ENCODE measurements around the gene LRMDA.

Gene LRMDA

DNA sequence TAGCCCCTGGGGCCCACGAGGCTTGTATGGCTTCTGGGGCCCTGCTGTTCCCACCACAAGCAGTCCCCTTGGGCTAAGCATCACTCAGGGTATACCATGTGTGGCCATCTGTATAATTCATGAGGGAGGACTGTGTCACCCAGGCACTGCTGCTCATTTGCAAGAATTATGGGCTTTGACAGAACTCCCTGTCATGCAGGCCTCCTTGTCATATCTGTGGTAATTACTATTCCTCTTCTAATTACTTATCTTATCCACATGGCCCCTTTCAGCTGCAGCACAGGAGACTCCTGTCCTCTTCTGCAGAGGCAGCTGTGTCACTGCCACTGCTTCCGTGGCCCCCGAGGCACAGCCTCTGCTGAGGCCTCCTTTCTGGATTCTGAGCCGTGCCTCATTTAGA is 46.3 kb downstream of the LRMDA start:
- DNase-seq, result no peak

DNA sequence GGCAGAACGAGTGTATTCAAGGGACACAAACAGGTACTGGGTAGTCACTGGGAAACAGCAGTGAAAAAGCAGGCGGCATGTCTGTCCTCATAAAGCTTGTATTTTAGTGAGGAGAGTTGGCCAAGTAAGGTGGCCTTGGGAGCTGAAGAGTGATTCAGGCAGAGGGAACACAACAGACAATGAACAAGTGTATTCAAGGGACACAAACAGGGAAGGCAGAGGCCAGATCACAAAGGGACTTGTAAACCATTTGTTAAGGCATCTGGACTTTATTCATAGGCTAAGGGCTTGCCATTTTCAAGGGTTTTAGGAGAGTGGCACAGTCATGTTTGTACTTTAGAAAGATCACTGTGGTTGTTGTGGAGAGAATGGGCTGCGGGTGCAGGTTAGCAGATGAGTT is 49.0 kb downstream of the LRMDA start:
- DNase-seq, result no peak

DNA sequence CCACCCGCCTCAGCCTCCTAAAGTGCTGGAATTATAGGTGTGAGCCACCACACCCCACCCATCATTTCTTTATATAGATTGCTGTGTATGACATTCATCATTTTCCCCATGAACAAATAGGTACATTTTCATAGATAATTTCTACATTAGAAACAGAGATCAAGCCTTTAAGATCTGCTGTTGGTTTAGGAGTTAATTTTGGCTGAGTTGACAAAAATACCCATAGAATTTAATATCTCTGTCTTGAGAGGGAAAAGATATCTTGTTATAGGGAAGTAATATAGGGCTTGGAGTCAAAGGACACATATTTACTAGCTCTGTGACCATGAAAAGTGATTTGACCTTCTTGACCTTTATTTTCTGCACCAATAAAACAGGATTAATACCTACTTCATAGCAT is 51.8 kb downstream of the LRMDA start:
- DNase-seq, result no peak

DNA sequence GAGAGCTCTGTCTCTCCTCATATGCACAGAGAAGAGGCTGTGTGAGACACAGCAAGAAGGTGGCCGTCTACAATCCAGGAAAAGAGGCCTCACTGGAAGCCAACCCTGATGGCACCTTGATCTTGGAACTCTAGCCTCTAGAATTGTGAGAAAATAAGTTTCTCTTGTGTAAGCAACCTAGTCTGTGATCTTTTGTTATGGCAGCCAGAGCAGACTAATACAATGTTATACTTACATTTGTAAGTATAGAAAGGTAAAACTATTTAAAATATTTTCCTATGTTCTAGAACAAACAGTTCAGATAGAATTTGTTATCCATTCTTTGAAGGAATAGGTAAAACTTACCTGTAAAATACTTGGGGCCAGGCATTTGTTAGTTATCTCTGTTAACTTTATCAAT is 53.3 kb downstream of the LRMDA start:
- no peak for DNase-seq

DNA sequence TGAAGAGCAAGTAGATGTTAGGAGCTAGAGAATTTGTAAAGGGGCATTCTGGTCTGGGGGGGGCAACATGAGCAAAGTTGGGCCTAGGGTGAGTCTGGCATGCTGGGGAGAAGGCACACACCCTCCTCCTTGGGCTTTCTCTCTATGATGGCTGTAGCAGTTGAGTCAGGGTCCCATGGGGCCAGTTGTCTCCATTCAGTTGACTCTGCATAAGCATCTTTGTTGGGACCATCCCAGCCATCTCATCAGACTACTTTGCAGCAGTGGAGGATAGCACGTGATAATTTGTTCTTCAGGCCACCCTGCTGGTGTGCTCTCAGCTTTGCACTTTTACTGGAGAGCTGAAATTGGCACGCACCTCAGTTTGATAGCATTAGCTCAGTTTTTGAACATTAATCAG is 55.2 kb downstream of the LRMDA start:
- DNase-seq, result no peak

DNA sequence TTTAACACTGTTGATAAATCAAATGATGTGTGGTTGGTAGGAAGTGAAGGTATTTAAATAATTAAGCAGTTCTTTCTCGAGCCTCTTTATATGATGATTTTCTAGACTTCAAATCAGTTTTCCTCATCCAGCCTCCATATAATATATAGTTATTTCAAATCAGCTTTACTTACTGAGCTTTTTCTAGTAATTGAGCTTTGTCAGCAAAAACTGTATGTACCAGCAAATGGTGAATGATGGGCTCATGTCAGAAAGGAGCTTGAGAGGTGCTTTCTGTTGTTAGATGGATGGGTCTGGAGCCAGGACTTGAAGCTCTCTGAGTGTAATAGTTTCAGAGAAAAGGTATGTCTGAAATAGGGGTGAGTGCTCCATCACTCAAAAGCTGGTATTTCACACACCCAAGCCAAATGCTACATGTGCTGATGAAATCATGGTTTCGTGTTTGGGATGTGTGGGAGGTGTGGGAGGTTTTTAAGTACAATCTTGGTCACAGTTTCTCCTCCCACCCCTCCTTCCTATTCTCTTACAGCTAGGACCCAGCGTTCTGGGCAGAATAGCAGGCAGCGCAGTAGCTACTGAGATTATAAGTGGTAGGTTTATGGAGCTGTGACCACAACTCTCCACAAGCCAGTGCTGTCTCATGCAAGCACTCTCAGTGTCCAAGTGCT is 55.8 kb downstream of the LRMDA start:
- DNase-seq, result no peak

DNA sequence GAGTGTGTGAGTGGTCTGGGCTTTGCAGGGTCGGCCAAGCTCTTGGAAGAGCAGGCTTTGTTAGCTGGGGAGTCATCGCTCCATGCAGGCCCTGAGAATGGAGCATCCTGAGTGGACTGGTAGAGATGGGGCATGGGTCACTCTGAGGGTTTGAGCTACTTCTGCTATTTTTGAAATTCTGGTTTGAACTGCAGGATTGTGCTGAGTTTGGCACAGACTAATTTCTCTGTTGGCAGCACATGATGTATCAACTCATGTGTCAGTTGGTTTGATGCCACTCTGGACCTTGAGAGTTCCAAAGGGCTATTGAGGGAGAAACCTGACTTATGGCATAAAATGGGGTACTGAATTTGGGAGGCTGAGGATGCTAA is 56.3 kb downstream of the LRMDA start:
- no peak for DNase-seq

DNA sequence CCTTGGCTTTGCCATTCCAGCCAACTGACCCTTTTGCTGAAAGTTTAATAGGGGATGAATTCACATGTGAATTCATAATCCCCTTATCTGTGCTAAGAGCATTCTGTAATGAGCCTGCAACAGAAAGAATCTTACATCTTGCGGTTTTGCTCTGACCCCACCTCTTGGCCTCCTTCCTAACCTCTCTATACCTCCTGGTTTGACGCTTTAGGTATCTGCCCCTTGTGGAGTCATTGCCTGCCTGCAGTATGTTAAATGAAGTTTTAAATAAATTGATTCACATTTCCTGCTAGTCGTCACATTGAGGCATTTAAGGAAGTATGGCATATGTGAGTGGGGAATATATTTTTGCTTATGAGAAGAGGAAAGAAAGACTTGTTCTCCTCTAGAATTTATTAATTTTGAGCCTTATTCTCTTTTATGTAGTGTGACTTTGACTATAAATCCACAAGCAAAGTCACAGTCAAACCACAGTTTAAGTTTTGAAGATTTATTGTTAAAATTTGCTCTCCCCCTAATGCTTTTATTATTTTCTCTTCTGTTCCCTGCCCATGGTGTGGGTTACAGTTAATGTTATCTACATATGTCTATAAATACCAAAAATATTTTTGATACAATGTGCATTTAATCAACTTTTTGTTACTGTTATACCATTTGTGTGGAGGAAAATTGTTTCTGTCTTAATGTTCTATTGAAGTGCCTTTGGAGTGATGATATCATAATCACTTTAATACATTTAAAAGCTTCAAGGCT is 60.9 kb downstream of the LRMDA start:
- DNase-seq, result no peak

DNA sequence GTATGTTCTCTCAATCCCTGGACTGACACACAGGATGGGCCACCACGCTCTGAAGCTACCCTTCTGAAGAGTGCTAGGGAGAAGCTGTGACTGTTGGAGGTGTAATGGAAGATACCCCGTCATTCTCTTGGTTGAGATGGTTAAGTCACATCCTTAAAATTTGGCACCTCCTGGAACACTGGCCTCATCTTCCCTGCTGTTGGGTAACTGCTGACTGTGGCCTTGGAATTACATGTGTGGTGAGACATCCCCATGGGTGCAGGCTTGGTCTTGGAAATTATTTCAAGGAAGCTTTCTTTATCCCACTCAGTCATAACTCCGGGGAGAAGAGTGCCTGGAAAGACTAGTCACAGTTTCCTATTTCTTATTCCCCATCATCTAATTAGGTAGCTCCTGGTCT is 62.0 kb downstream of the LRMDA start:
- DNase-seq, result no peak

DNA sequence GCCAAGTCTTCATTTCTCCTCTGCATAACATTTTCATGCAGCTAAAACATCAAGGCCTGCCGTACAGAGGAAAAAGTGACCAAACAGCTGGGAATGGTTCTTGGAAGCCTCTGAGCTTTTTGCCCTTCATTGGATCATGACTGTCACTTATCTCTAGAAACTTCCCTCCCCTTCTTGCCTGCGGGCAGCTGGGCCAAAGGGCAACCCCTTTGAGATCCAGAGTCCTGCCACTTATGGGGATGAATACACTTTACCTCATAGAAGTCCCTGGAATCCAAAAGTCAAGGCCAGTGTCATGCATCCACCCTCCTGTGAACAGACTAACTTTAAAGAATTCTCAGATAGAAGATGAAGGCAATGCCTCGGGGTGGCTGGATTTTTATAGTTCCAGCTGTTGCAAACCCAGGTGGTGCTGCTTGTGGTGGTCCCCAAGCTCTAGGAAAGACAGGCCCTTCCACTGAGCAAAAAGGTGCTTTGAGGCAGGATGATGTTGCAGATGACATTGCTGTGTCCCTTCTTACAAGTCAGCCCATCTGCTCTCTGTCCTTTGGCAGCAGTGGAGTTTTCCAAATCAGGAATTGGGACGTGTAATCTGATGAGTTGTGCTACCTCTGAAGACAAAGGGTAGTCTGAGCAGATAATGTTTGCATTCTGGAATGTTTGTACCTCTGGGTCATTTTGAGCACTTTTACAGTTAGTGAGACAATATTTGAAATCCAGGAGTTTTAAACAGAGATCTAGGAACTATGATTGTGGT is 64.2 kb downstream of the LRMDA start:
- DNase-seq, result no peak

DNA sequence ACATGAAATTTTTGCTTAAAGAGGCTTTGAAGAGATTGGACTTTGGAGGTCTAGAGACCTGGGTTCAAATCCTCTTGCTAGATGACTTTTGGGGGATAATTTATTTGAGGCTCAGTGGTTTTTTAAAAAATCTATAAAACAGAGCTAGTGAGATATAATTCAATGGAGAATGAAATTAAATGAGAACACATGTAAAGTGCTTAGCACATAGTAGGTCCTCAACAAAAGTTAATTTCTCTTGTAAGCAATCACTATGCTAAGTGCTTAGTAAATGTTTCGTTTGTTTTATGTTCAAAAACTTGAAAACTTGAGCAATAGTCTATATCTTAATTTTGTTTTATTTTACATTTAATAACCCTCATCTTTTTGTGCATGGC is 64.8 kb downstream of the LRMDA start:
- DNase-seq, result no peak

DNA sequence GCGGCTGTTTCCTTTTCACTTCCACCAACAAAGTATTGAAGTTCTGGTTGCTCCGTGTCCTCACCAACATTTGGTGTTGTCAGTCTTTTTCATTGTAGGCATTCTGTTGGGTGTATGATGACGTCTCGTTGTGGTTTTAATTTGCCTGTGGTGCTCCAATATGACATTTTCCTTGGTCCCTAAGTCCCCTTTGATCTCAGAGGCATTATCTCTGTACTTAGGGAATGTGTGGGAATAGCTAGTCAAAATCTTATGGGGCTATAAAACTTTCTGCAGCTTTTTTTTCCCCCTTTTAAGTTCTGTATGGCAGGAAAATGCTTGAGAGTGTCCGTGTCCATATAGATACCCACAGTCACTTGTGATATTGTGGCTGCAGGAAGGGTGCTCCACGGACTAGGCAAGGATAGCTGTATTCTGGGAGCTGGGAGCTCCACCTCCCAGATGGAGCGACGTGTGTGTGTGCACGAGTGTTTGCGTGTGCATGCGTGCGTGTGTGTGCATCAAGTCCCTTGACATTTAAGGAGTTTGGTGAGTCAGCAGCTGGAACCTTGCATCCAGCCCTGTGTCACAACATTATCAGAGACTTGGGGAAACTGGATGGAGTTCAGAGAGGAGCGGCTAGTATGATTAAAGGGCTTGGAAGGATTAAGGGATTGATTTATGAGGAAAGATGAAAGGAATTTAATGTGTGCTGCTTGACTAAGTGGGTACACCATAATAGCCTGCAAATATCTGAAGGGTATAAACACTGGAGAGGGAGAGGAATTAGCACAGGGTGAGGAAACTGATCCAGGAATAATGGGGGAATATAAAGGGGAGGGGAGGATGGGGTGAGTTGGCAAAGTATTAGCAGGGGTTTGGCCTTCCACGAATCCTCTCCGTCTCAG is 66.8 kb downstream of the LRMDA start:
- DNase-seq, result no peak

DNA sequence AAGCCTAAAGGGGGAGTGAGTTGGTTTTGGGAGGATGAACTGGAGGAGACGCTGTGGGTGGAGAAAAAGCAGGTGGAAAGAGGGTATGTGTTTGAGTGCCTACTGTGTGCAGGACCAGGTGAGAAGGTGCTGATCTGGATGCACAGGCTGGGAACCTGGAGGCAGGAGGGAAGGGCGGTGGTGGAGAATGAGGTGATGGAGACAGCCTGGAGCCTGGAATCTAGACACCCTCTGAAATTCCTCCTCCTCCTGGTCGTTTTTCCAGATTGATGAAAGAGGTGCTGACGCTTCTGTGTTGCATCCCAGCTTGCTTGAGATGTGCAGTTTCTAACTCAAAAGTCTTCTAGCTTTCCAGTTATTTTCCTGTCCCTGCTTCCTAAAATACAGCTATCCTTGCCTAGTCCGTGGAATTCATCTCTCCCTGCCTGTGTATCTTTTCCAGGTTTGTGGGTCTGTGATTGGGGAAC is 67.5 kb downstream of the LRMDA start:
- no peak for DNase-seq

DNA sequence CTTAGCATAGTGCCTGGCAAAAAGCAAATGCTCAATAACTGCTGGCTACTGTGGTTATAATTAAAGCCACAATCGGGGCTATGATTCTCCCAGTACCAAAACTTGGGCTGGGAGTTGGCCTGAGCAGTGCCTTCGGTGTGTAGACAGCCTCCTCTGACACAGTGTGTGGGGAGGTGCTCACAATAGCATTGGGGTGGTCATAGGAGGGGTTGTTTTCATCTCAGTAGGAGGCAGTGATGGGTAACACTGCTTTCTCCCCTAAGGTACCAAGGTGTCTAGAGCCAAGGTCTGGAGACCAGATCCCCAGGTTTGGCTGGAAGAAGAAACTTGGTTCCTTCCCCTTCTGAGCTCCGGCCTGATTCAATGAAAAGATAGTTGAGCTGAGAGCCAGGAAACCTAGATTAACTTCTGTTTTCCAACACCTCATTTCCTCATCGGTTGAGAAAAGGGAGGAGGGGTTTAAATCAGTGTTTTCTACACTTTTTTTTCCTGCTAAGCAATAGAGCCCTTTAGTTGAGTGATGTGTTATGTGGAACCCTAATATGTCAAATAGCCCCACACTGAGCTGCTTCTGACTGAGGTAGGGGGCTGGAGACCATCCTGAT is 68.2 kb downstream of the LRMDA start:
- no peak for DNase-seq

DNA sequence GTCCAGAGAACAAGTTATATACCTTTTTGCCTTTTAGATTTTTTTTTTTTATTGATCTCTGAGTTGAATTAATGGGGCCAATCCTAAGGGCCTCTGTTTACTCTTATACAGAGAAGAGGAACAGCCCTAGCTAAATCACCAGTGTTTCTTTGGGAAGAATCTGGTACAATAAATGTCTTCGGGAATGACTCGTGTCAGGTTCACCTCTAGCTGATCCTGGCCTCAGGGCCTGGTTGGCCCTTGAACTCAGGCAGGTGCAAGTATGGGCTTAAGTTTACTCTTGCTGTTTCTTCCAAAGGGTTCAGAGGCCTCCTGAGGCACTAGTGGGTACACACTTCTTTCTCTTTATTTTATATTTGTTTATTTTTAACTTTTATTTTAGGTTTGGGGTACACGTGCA is 71.0 kb downstream of the LRMDA start:
- no peak for DNase-seq

DNA sequence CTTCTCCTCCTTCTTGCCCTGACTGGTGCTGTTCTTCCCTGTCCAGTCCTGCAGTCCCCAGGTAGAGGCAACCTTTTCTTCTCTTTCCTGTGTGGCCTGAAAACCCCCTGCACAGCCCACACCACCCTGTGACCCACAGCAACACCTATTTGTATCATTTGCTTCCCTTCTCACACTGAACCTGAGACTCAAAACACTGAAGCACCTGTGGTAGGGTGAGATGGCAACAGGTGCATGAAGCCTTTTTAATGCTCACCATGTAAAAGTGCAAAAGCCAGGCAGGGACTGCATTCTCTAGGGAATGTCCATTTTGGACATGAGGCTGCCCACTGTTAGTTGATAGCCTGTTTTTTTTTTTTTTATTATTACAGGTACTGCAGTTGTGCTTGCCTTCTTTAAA is 71.4 kb downstream of the LRMDA start:
- no peak for DNase-seq

DNA sequence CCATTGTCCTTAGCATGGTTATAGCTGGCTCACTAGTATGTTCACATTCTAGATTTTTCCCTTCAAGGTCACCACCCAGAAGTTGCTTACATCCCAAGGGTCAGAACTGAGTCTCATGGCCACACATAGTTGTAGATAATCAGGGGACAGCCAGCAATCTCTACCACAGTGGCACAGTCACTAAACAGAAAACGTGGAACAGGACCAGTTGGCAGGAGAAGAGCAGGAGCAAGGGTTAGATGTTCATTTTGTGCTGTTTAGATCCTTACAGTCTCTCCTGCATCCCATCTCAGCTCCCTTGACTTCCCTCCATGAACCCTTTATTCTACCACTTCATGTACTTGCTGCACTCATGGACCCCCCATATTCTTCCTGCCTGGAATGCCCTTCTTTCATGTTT is 73.9 kb downstream of the LRMDA start:
- DNase-seq, result no peak

DNA sequence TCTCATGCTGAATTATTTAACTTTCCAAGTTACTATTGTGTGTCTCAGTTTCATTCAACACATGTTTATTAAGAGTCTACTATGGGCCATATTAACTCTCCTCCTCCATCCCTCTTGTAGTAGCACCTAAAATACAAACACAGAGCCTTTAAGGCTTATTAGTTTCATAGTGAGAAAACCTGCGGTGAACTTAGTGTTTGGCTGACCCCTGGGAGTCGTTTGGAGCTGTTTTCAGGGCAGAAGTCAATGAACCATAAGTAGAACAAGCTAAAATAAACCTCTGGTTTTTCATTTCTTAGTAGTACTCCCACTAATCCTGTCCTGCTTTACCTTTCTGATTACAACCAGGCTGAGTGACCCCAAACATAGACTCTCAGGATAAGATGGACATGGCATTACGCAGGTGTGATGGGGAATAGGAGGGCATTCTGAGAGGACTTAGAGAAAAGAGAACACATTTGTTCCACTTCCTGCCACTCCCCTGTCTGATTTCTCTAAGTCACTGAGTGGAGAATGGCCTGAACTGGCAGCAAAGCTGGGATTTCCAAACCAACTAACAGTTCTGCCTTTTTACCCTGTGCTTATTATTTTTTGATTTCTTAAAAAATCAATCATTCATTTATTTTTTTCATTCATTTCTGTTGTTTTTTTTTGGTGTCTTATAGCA is 74.5 kb downstream of the LRMDA start:
- no peak for DNase-seq

DNA sequence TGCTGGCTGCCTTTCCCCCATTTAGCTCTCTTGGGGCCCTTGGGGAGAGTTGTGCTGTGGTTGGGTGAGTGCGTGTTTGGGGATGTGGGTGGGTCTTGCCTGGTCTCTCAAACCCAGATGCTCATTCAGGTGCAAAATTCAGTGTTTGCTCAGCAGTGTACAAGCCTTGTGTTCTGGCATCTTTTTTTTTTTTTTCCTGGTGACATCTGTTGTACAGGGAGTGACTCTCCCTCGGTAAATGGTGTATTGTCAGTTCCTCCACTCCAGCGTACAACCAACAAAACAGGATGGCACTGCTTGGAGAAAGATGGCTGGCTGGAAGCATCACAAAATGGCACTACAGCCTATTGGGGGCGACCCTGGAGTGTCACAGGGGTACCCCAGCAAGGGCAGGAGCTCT is 75.5 kb downstream of the LRMDA start:
- DNase-seq, result peak; percentile 40

DNA sequence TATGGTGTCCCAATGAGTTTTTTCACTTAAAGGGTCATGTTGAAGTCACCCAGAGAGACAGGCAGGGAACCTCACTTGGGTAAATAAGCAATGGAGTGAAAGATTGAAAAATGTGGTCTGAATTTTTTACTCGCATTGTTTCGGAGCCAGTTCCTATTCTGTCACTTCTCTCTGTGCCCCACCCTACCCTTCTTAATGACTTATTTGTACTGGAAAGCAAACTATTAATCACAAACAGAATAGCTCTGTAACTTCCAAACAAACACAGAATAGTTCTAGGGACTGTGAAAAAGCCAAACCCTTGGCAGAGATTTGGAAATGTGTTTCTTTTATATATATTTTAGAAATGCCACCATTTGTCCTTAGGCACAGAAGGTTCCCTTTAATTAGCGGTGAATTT is 76.0 kb downstream of the LRMDA start:
- DNase-seq, result no peak

DNA sequence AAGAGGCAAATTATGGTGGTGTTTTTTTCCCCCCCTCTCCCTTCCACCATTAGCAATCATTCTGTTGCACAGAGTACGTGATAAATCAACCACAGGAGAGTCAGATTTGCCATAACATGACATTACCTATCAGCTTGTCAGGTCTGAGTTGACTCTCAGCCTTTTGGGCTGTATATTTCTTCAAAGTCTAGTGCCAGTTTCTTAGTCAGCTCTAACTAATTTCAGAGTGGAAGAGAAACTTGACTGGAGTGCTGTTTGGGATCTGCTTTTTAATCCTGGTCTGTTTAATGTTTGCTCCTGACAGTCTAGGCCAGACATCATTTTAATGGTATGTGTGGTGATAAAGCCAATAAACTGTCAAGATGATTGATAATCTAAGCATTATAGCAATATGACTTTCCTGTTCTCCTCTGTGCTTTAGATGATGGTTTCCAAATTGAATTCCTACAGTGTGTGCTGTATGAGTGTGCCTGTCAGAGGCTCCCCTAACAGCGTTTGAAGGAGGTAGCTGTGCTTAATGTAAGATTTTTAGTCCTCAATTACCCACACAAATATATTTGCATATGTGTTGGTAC is 76.9 kb downstream of the LRMDA start:
- no peak for DNase-seq

DNA sequence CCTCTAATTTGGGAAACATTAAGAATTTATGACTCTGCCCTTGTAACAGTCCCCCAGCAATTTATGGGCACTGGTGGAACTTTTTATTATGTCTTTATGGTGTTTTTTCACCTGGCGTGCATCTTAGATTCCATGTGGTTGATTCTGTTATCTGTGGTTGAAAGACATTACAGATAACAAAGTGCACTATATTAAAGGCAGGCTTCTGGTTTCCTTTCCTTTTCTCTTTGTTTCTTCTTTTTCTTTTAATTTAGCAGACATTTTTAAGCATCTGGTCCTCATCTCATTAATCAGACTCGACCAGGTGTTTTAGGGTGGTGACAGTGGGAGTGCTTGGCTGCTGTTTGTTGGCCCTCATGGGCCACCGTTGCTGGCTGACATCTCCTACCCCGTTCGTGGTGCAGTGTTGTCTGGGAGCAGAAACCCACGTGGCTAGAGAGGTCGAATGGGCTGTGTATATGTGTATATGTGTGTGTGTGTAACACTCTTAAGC is 77.4 kb downstream of the LRMDA start:
- DNase-seq, result no peak

All from DMS153 (cell line).